Peyer's patch (tissue), 4 donors: ENCODE results near the gene WAC. TPM values are rescaled to one million over a fixed set of nuclear protein-coding genes. Genes with fewer than 3 reads are reported as not detected.

Experiments
- DNase-seq, 3 donors: peaks; one replicate each; pipeline ENCODE4 v3.0.0-alpha.2; 2017 to 2019
- H3K27ac ChIP-seq, 4 donors: fragments of 200-600 bp; sonication (generic); one replicate each; pipeline ENCODE4 v1.5.1; 2016 to 2019
- H3K27me3 ChIP-seq, 2 donors: fragments of 200-600 bp; sonication (generic); one replicate each; pipeline ENCODE4 v1.5.1; 2019
- H3K36me3 ChIP-seq, 3 donors: fragments of 200-600 bp; sonication (generic); one replicate each; pipeline ENCODE4 v1.5.1; 2016 to 2019
- H3K4me1 ChIP-seq, 4 donors: fragments of 200-600 bp; sonication (generic); one replicate each; pipeline ENCODE4 v1.5.1; 2016 to 2019
- H3K4me3 ChIP-seq, 4 donors: fragments of 200-600 bp; sonication (generic); 1 replicate in 3 of 4; 2 replicates in 1 of 4; pipeline ENCODE4 v1.5.1; 2016 to 2019; ENCODE audit warnings: mild to moderate bottlenecking in 1 of 4
- H3K9me3 ChIP-seq, 4 donors: fragments of 200-600 bp; sonication (generic); one replicate each; pipeline ENCODE4 v1.5.1; 2016 to 2019; ENCODE audit warnings: mild to moderate bottlenecking in 1 of 4
- CTCF ChIP-seq, 6 experiments: fragments of 450-650 bp in 4 of 6; fragments of 200-600 bp in 2 of 6; sonication (generic) in 1 of 6; IDR thresholded peaks; one replicate each; pipeline ENCODE4 v1.5.1; 2017 to 2019; ENCODE audit warnings: antibody characterized with exemption in 6 of 6, mild to moderate bottlenecking in 3 of 6, moderate library complexity in 1 of 6
- POLR2A ChIP-seq, 2 donors: fragments of 450-650 bp; IDR thresholded peaks; one replicate each; pipeline ENCODE4 v1.5.1; 2017; ENCODE audit warnings: antibody characterized with exemption in 2 of 2, mild to moderate bottlenecking in 2 of 2, moderate library complexity in 2 of 2
- total RNA-seq, 4 donors: library from RNA; depleted of rRNA; stranded (reverse); fragments of >200 nt; gene quantifications; one replicate each; pipeline ENCODE4 v1.1.0, GENCODE V29; 2016

The WAC gene
- total RNA-seq, 4 donors from 2014 or later, result 72.7 to 145 (median 96.4) TPM

GRCh38 chr10:28661035-28661434 is 128.1 kb downstream of the WAC start:
- H3K36me3 ChIP-seq, result no peaks in the 10 kb centered on the region
- H3K27me3 ChIP-seq, result no peaks in the 10 kb centered on the region
- H3K27ac ChIP-seq, result no peak overlapping the region
- no peaks in the 10 kb centered on the region for H3K9me3 ChIP-seq
- no peak for DNase-seq
- H3K4me1 ChIP-seq, result no peaks in the 10 kb centered on the region
- TF ChIP-seq CTCF (IDR thresholded peaks at IDR 0.05) (no peak), POLR2A (IDR thresholded peaks at IDR 0.05) (no peak)
- H3K4me3 ChIP-seq, result no peak overlapping the region

DNA sequence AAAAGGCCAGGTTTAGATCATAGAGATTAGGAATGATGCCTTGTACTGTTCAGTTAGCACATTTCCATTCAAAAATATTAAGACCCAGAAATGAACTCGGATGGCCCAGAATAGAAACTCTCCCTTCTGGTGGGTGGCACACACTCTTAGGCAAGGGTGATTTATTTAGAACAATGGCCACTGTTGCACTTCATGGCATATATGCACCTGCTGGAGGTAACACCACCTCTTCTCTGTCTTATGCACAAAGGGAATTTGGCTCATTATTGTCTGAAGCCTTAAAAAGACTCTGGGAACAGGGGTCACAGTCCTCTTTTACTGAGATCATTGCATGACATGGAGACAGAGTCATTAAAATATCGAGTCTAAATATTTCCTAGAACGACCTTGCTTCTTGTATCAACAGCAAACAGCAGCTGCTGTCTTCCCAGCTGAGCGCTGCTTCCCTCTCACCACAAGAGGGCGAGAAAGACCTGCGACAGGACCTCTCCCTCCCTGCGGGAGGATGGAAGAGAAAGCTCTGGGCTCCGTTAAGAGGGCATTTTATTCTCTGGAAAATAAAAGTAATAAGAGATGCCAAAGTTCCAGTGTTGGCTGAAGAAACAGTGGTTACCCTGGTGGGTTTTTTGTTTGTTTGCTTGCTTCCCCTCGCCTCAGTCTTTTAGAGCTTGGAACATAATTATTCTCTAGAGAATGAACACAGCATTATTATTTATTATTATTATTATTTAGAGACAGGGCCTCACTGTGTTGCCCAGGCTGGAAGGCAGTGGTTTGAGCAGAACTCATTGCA is 130.9 kb downstream of the WAC start:
- Histone ChIP-seq H3K27me3 (no peaks in the 10 kb centered on the region), H3K36me3 (no peaks in the 10 kb centered on the region), H3K4me1 (peaks cover 0 to 5% (median 0%) of the 10 kb centered on the region in 4 donors), H3K4me3 (no peak overlapping the region), H3K27ac (no peak overlapping the region), H3K9me3 (no peaks in the 10 kb centered on the region)
- DNase-seq, result peak; percentile 47 to 87 (median 67)
- TF ChIP-seq POLR2A (IDR thresholded peaks at IDR 0.05), result no peak
- TF ChIP-seq CTCF (IDR thresholded peaks at IDR 0.05), result peak; percentile 42 to 93 (median 85)

- TF ChIP-seq POLR2A (IDR thresholded peaks at IDR 0.05), result no peak
- TF ChIP-seq CTCF (IDR thresholded peaks at IDR 0.05), result no peak
- H3K4me1 ChIP-seq, result peaks cover 0 to 10% (median 0%) of the 10 kb centered on the region in 4 donors
- no peaks in the 10 kb centered on the region for H3K9me3 ChIP-seq
- DNase-seq, result no peak
- H3K4me3 ChIP-seq, result no peak overlapping the region
- no peaks in the 10 kb centered on the region for H3K36me3 ChIP-seq
- no peak overlapping the region for H3K27ac ChIP-seq
- H3K27me3 ChIP-seq, result no peaks in the 10 kb centered on the region
Measured at GRCh38 chr10:28664369-28664740, 131.4 kb downstream of the WAC start.

- H3K27me3 ChIP-seq, result no peaks in the 10 kb centered on the region
- H3K36me3 ChIP-seq, result no peaks in the 10 kb centered on the region
- no peak for DNase-seq
- no peaks in the 10 kb centered on the region for H3K9me3 ChIP-seq
- no peak overlapping the region for H3K27ac ChIP-seq
- TF ChIP-seq POLR2A (IDR thresholded peaks at IDR 0.05), result no peak
- no peak for TF ChIP-seq CTCF (IDR thresholded peaks at IDR 0.05)
- H3K4me1 ChIP-seq, result peaks cover 0 to 10% (median 0%) of the 10 kb centered on the region in 4 donors
- no peak overlapping the region for H3K4me3 ChIP-seq
Measured at GRCh38 chr10:28666751-28667467, 134.0 kb downstream of the WAC start.

GRCh38 chr10:28668363-28669226 is 135.7 kb downstream of the WAC start:
- Histone ChIP-seq H3K4me3 (peak overlapping the region in 3 of 4 donors; percentile 9 to 48 (median 35)), H3K36me3 (no peaks in the 10 kb centered on the region), H3K27ac (no peak overlapping the region), H3K27me3 (no peaks in the 10 kb centered on the region), H3K4me1 (peaks cover 0 to 10% (median 0%) of the 10 kb centered on the region in 4 donors), H3K9me3 (no peaks in the 10 kb centered on the region)
- DNase-seq, result peak in 2 of 3 donors; percentile 53 to 62
- TF ChIP-seq CTCF (IDR thresholded peaks at IDR 0.05), result no peak
- TF ChIP-seq POLR2A (IDR thresholded peaks at IDR 0.05), result no peak
